ENCODE measurements around the gene TRPC5OS. TPM values are rescaled to one million over a fixed set of nuclear protein-coding genes. Genes with fewer than 3 reads are reported as not detected.

The TRPC5OS gene
- total RNA-seq, 1 experiment from 2014 or later, result not detected

- Histone ChIP-seq H3K79me2 (ENCODE audit: low read depth) (no peaks in the 10 kb centered on the region), H3K4me1 (replicated peaks; ENCODE audit: insufficient read depth) (peaks cover 9% of the 10 kb centered on the region; the same call in 1 of the 2 replicates), H3K9me3 (ENCODE audit: insufficient read depth, low read depth) (no peaks in the 10 kb centered on the region), H3K36me3 (ENCODE audit: low read depth) (no peaks in the 10 kb centered on the region), H3K9me2 (ENCODE audit: insufficient read depth) (no peaks in the 10 kb centered on the region), H3K4me2 (peak overlapping the region; percentile 46), H3K27me3 (ENCODE audit: insufficient read depth, low read depth) (no peaks in the 10 kb centered on the region), H3F3A (ENCODE audit: insufficient read depth, low read depth) (no peaks in the 10 kb centered on the region), H2AFZ (peak overlapping the region; percentile 71), H3K27ac (peak overlapping the region; percentile 5; the same call in 1 of the 2 replicates), H4K20me1 (ENCODE audit: insufficient read depth) (no peaks in the 10 kb centered on the region), H3K4me3 (no peak overlapping the region)
- POLR2A ChIA-PET (ENCODE audit: unreplicated experiment), result no interaction called here
- intact Hi-C loops (cut with micrococcal nuclease; ENCODE audit: unreplicated experiment), result no loop called here
- no peak for TF ChIP-seq EZH2 (IDR thresholded peaks at IDR 0.05; ENCODE audit: low read depth)
- no peak for TF ChIP-seq CTCF (conservative IDR thresholded peaks at IDR 0.05)
- BruUV-seq (replicated peaks), result no TSS peak
- DNase-seq, result peak in 1 of 2 experiments; percentile 37
- CTCF ChIA-PET, result interaction anchor here (0.6 to 0.7 kb wide), 4 partner anchors 90 to 1767 kb away, joined by 3 to 12 read pairs (median 6); no protein-coding TSS in a partner anchor
Measured at GRCh38 chrX:111868726-111869638, 7.0 kb upstream of the TRPC5OS start.

- H3K9me3 ChIP-seq (ENCODE audit: insufficient read depth, low read depth), result no peaks in the 10 kb centered on the region
- no peaks in the 10 kb centered on the region for H3K36me3 ChIP-seq (ENCODE audit: low read depth)
- CTCF ChIA-PET, result no interaction called here
- no peak overlapping the region for H2AFZ ChIP-seq
- DNase-seq, result peak; percentile 14 to 59
- H3K4me3 ChIP-seq, result no peak overlapping the region
- BruUV-seq (replicated peaks), result no TSS peak
- H3K9me2 ChIP-seq (ENCODE audit: insufficient read depth), result no peaks in the 10 kb centered on the region
- no peaks in the 10 kb centered on the region for H3K79me2 ChIP-seq (ENCODE audit: low read depth)
- H3K4me1 ChIP-seq (replicated peaks; ENCODE audit: insufficient read depth), result peaks cover 9% of the 10 kb centered on the region; the same call in 1 of the 2 replicates
- intact Hi-C loops (cut with micrococcal nuclease; ENCODE audit: unreplicated experiment), result no loop called here
- POLR2A ChIA-PET (ENCODE audit: unreplicated experiment), result no interaction called here
- no peaks in the 10 kb centered on the region for H3F3A ChIP-seq (ENCODE audit: insufficient read depth, low read depth)
- no peak overlapping the region for H3K4me2 ChIP-seq
- no peaks in the 10 kb centered on the region for H4K20me1 ChIP-seq (ENCODE audit: insufficient read depth)
- H3K27me3 ChIP-seq (ENCODE audit: insufficient read depth, low read depth), result no peaks in the 10 kb centered on the region
- H3K27ac ChIP-seq, result no peak overlapping the region
- TF ChIP-seq CTCF (conservative IDR thresholded peaks at IDR 0.05), result peak; percentile 83
- no peak for TF ChIP-seq EZH2 (IDR thresholded peaks at IDR 0.05; ENCODE audit: low read depth)
Measured at GRCh38 chrX:111869639-111870034, 6.3 kb upstream of the TRPC5OS start.

GRCh38 chrX:111874241-111874640 lies 1.7 kb upstream of the TRPC5OS start:
- H2AFZ ChIP-seq, result no peak overlapping the region
- no peaks in the 10 kb centered on the region for H3K9me2 ChIP-seq (ENCODE audit: insufficient read depth)
- H3K27ac ChIP-seq, result no peak overlapping the region
- no TSS peak for BruUV-seq (replicated peaks)
- no peaks in the 10 kb centered on the region for H3F3A ChIP-seq (ENCODE audit: insufficient read depth, low read depth)
- H3K9me3 ChIP-seq (ENCODE audit: insufficient read depth, low read depth), result no peaks in the 10 kb centered on the region
- no peak overlapping the region for H3K4me2 ChIP-seq
- H3K27me3 ChIP-seq (ENCODE audit: insufficient read depth, low read depth), result no peaks in the 10 kb centered on the region
- intact Hi-C loops (cut with micrococcal nuclease; ENCODE audit: unreplicated experiment), result no loop called here
- DNase-seq, result no peak
- ChIA-PET POLR2A (ENCODE audit: unreplicated experiment) (no interaction called here), CTCF (no interaction called here)
- H3K4me3 ChIP-seq, result no peak overlapping the region
- no peaks in the 10 kb centered on the region for H3K36me3 ChIP-seq (ENCODE audit: low read depth)
- no peaks in the 10 kb centered on the region for H4K20me1 ChIP-seq (ENCODE audit: insufficient read depth)
- H3K4me1 ChIP-seq (replicated peaks; ENCODE audit: insufficient read depth), result peaks cover 3% of the 10 kb centered on the region; the same call in 1 of the 2 replicates
- H3K79me2 ChIP-seq (ENCODE audit: low read depth), result no peaks in the 10 kb centered on the region
- TF ChIP-seq CTCF (conservative IDR thresholded peaks at IDR 0.05), result no peak
- no peak for TF ChIP-seq EZH2 (IDR thresholded peaks at IDR 0.05; ENCODE audit: low read depth)
